Spinal cord (tissue), 10 donors: ENCODE measurements around the gene ACACA. TPM values are rescaled to one million over a fixed set of nuclear protein-coding genes. Genes with fewer than 3 reads are reported as not detected.

Experiments used
- DNase-seq, 6 donors: peaks; one replicate each; pipeline versions ENCODE4 v3.0.0 to v3.0.0-alpha.2; 2013 to 2015; ENCODE audit warnings: low spot score in 6 of 6, low read depth in 4 of 6
- H3K27ac ChIP-seq: one replicate; pipeline ENCODE4 v1.5.1; 2013; ENCODE audit warnings: low read depth, low read length, control low read depth
- H3K27me3 ChIP-seq: one replicate; pipeline ENCODE4 v1.6.1; 2013; ENCODE audit warnings: low read length; ENCODE audit not compliant: control insufficient read depth, insufficient read depth
- H3K36me3 ChIP-seq: one replicate; pipeline ENCODE4 v1.6.1; 2013; ENCODE audit warnings: low read length; ENCODE audit not compliant: control insufficient read depth, insufficient read depth
- H3K4me1 ChIP-seq: one replicate; pipeline ENCODE4 v1.6.1; 2013; ENCODE audit warnings: low read length; ENCODE audit not compliant: control insufficient read depth, insufficient read depth
- H3K4me3 ChIP-seq: one replicate; pipeline ENCODE4 v1.5.1; 2013; ENCODE audit warnings: low read depth, low read length, control low read depth
- H3K9me3 ChIP-seq: one replicate; pipeline ENCODE4 v1.6.1; 2013; ENCODE audit warnings: low read length; ENCODE audit not compliant: control insufficient read depth, insufficient read depth
- WGBS: methylation state at CpG from one replicate; pipeline ENCODE4 v1.1.5; 2013; ENCODE audit warnings: missing lambda C conversion rate; ENCODE audit not compliant: insufficient coverage; 5-methylcytosine and 5-hydroxymethylcytosine counted together
- polyA plus RNA-seq, 2 donors: library from polyadenylated mRNA; unstranded; fragments of 120-200 nt; gene quantifications; one replicate each; pipeline ENCODE4 v1.2.1, GENCODE V29; 2013; ENCODE audit not compliant: insufficient read length in 2 of 2
- total RNA-seq, 2 donors: library from RNA; depleted of rRNA in 1 of 2; stranded (reverse); fragments of 120-200 nt in 1 of 2; fragments of >200 nt in 1 of 2; gene quantifications; one replicate each; pipeline versions ENCODE4 v1.2.3 to v1.2.4, GENCODE V29; 2013 to 2014
- donor health status: healthy.

Gene ACACA
- total and polyA plus RNA-seq, 4 donors: 62.3 to 94.4 (median 80.5) TPM

GRCh38 chr17:37301288-37301687 is 105.3 kb downstream of the ACACA start:
- peak in 3 of 6 donors; percentile 15 to 57 (median 40) for DNase-seq
- Histone ChIP-seq H3K36me3 (peaks cover 6% of the 10 kb centered on the region), H3K9me3 (no peaks in the 10 kb centered on the region), H3K4me3 (no peak overlapping the region), H3K4me1 (no peaks in the 10 kb centered on the region), H3K27ac (no peak overlapping the region), H3K27me3 (no peaks in the 10 kb centered on the region)
- 36% methylated on average over 1 of the region's 4 CpGs for WGBS

- no peaks in the 10 kb centered on the region for H3K27me3 ChIP-seq
- no peaks in the 10 kb centered on the region for H3K4me1 ChIP-seq
- H3K4me3 ChIP-seq: no peak overlapping the region
- H3K9me3 ChIP-seq: no peaks in the 10 kb centered on the region
- WGBS: 42% methylated on average over 1 of the region's 2 CpGs
- peaks cover 6% of the 10 kb centered on the region for H3K36me3 ChIP-seq
- no peak overlapping the region for H3K27ac ChIP-seq
- DNase-seq: no peak
These were observed 106.0 kb downstream of the ACACA start for GRCh38 chr17:37300683-37301082.

GRCh38 chr17:37299257-37299980 is 107.2 kb downstream of the ACACA start:
- peak in 5 of 6 donors; percentile 20 to 90 (median 47) for DNase-seq
- 20% methylated on average over 3 of the region's 7 CpGs for WGBS
- H3K36me3 ChIP-seq: peaks cover 4% of the 10 kb centered on the region
- no peaks in the 10 kb centered on the region for H3K4me1 ChIP-seq
- H3K27me3 ChIP-seq: no peaks in the 10 kb centered on the region
- H3K9me3 ChIP-seq: no peaks in the 10 kb centered on the region
- peak overlapping the region; percentile 70 for H3K27ac ChIP-seq
- H3K4me3 ChIP-seq: no peak overlapping the region

GRCh38 chr17:37295888-37296287 is 110.7 kb downstream of the ACACA start:
- H3K4me1 ChIP-seq: no peaks in the 10 kb centered on the region
- WGBS: no CpG with 5 or more reads among the region's 2 CpGs
- H3K36me3 ChIP-seq: no peaks in the 10 kb centered on the region
- no peaks in the 10 kb centered on the region for H3K9me3 ChIP-seq
- DNase-seq: no peak
- no peak overlapping the region for H3K4me3 ChIP-seq
- H3K27ac ChIP-seq: no peak overlapping the region
- H3K27me3 ChIP-seq: no peaks in the 10 kb centered on the region

DNA sequence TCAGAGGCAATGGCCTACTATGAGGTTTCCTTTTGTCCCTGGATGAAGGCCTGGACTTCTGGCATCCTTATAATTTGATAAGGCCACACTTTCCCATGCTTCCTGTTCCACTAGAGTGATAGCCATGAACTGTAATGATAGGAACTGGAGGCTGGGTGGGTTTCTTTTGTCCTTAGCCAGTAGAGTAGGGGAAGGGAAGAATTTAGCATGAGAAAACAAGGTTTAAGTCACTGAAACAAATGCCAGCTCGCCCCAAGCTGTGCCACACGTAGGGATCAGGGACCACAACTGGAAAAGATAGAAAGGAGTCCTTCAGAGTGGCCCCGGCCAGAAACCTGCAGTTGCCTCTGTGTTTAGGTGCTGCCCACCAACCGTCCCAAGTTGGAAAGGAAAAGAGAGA is 111.7 kb downstream of the ACACA start:
- Histone ChIP-seq H3K27ac (no peak overlapping the region), H3K27me3 (no peaks in the 10 kb centered on the region), H3K36me3 (no peaks in the 10 kb centered on the region), H3K4me1 (no peaks in the 10 kb centered on the region), H3K4me3 (no peak overlapping the region), H3K9me3 (no peaks in the 10 kb centered on the region)
- DNase-seq: no peak
- WGBS: 63% methylated on average over 2 of the region's 4 CpGs

DNA sequence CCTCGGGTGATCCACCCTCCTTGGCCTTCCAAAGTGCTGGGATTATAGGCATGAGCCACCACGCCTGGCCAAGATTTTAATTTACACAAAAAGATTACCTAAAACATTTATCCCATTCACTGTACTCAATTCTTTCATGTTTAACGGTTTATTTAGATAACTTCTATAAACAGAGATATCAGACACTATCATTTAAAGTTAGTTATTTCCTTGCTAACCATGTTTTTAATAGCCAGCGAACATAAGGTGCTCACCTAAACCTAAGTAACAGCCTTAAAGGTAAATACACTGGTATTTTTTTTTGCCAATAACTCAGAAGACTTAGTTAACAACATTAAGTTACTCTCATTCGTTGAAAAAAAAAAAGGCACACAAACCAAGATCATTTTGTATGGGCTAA is 112.9 kb downstream of the ACACA start:
- Histone ChIP-seq H3K9me3 (no peaks in the 10 kb centered on the region), H3K36me3 (no peaks in the 10 kb centered on the region), H3K27me3 (no peaks in the 10 kb centered on the region), H3K27ac (no peak overlapping the region), H3K4me3 (no peak overlapping the region), H3K4me1 (no peaks in the 10 kb centered on the region)
- 100% methylated on average over 1 of the region's 5 CpGs for WGBS
- no peak for DNase-seq

DNA sequence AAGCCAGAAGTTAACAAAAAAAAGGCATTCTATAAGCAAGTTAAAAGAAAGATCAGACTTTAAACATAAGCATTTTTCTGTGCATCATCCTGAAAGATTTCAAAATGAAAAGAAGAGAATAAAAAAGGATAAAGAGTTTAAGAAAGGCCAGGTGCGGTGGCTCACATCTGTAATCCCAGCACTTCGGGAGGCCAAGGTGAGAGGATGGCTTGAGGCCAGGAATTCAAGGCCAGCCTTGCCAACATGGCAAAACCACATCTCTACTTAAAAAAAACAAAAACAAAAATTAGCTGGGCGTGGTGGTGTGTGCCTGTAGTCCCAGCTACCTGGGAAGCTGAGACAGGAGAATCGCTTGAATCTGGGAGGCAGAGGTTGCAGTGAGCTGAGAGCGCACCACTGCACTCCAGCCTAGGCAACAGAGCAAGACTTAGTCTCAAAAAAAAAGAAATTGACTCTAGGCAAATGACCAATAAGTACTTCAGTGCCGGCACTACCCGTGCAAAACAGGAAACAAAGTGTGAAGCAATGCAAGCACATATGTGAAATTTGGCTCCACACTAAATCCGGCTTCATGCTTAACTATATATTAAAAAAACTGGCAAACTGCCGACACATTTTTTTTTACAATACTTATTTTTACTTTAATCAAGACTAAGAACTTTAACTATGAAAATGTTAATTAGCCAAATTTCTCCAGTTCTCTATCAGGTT is 114.1 kb downstream of the ACACA start:
- 92% methylated on average over 5 of the region's 9 CpGs for WGBS
- Histone ChIP-seq H3K36me3 (no peaks in the 10 kb centered on the region), H3K4me1 (no peaks in the 10 kb centered on the region), H3K4me3 (no peak overlapping the region), H3K9me3 (no peaks in the 10 kb centered on the region), H3K27ac (no peak overlapping the region), H3K27me3 (no peaks in the 10 kb centered on the region)
- peak in 1 of 6 donors; percentile 34 for DNase-seq

GRCh38 chr17:37291351-37291750 is 115.3 kb downstream of the ACACA start:
- H3K4me1 ChIP-seq: no peaks in the 10 kb centered on the region
- H3K9me3 ChIP-seq: no peaks in the 10 kb centered on the region
- H3K27me3 ChIP-seq: no peaks in the 10 kb centered on the region
- no peak overlapping the region for H3K4me3 ChIP-seq
- 90% methylated on average over 3 of the region's 4 CpGs for WGBS
- no peak for DNase-seq
- H3K27ac ChIP-seq: no peak overlapping the region
- H3K36me3 ChIP-seq: no peaks in the 10 kb centered on the region

- no peak overlapping the region for H3K27ac ChIP-seq
- WGBS: 67% methylated on average over 1 of the region's 1 CpG
These were observed 120.2 kb downstream of the ACACA start for GRCh38 chr17:37286430-37286829.

DNA sequence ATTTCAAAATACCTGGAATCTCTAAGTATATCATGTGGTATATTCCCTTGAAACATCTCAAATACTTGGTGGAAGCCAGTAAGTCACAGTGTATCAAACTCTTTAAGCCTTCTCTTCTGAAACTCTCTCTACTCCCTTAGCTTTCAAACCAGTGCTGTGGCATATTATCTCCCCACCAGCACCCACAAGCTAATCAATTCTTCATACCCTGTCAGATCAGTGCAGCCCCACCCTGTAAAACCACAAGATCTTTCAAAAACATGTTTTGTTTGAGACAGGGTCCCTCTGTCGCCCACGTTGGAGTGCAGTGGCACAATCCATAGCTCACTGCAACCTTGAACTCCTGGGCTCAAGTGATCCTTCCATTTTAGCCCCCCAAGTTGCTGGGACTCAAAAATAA is 122.4 kb downstream of the ACACA start:
- Histone ChIP-seq H3K9me3 (no peaks in the 10 kb centered on the region), H3K4me3 (no peak overlapping the region), H3K4me1 (no peaks in the 10 kb centered on the region), H3K27me3 (no peaks in the 10 kb centered on the region), H3K36me3 (peaks cover 8% of the 10 kb centered on the region), H3K27ac (no peak overlapping the region)
- no peak for DNase-seq
- WGBS: 67% methylated on average over 1 of the region's 2 CpGs

More at GRCh38 chr17:37286430-37286829, 120.2 kb downstream of the ACACA start:
- Histone ChIP-seq H3K9me3 (no peaks in the 10 kb centered on the region), H3K4me1 (no peaks in the 10 kb centered on the region), H3K36me3 (no peaks in the 10 kb centered on the region), H3K27me3 (no peaks in the 10 kb centered on the region), H3K4me3 (no peak overlapping the region)
- DNase-seq: no peak
